Thoracic aorta (tissue), 2 donors: Measurements from ENCODE around the gene DOK1. TPM values are rescaled to one million over a fixed set of nuclear protein-coding genes. Genes with fewer than 3 reads are reported as not detected.

Source experiments
- ATAC-seq: fragments of 150-250 bp; one replicate; pipeline ENCODE4 v1.8.0; 2017; ENCODE audit warnings: low read depth; ENCODE audit not compliant: insufficient number of reproducible peaks, low FRiP score
- DNase-seq: peaks from one replicate; pipeline ENCODE4 v3.0.0-alpha.2; 2020; ENCODE audit warnings: low spot score
- H3K27ac ChIP-seq, 2 donors: fragments of 200-600 bp; sonication (generic); 1 replicate in 1 of 2; 2 replicates in 1 of 2; pipeline ENCODE4 v1.5.1; 2016; ENCODE audit warnings: mild to moderate bottlenecking in 2 of 2, moderate library complexity in 2 of 2
- H3K27me3 ChIP-seq: fragments of 200-600 bp; sonication (generic); replicated peaks from 2 replicates; pipeline ENCODE4 v1.6.0; 2016; ENCODE audit warnings: mild to moderate bottlenecking; ENCODE audit not compliant: insufficient read depth
- H3K36me3 ChIP-seq: fragments of 200-600 bp; sonication (generic); one replicate; pipeline ENCODE4 v1.5.1; 2016
- H3K4me1 ChIP-seq, 2 donors: fragments of 200-600 bp; sonication (generic); 1 replicate in 1 of 2; 2 replicates in 1 of 2; pipeline versions ENCODE4 v1.5.1 to v1.6.0; 2016; ENCODE audit warnings: low read depth in 2 of 2, mild to moderate bottlenecking in 1 of 2; ENCODE audit not compliant: control insufficient read depth in 1 of 2
- H3K4me3 ChIP-seq: fragments of 200-600 bp; sonication (generic); 2 replicates; pipeline ENCODE4 v1.5.1; 2016; ENCODE audit warnings: mild to moderate bottlenecking
- H3K9me3 ChIP-seq: fragments of 200-600 bp; sonication (generic); 2 replicates; pipeline ENCODE4 v1.5.1; 2016
- total RNA-seq, 2 donors: library from RNA; depleted of rRNA; stranded (reverse); fragments of >200 nt; gene quantifications; one replicate each; pipeline versions ENCODE4 v1.1.0 to v1.2.3, GENCODE V29; 2016
- TF ChIP-seq, protein P1 (sequence below): fragments of 200-600 bp; sonication (generic); IDR thresholded peaks from one replicate; pipeline ENCODE4 v1.5.1; 2019; ENCODE audit warnings: antibody characterized with exemption

The DOK1 gene
- total RNA-seq, 2 donors from 2014 or later, result 17.6 to 23.1 TPM

DNA sequence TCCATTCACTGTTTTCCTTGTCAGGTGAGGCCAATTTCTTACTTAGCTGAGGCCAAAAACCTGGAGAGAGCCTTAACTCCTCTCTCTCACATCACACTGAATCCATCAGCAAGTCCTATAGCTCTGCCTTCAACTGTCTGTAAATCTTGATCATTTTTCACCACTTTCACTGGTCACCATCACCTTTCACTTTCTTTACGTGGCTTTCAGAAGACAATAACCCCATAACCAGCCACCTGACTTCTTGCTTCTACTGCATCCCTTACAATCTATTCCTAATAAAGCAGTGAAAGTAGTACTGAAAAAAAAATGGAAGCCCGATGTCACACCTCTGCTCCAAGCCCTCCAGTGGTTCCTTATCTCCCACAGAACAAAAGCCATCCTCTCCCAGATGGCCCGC is 8.5 kb upstream of the DOK1 start:
- TF ChIP-seq, protein P1, sequence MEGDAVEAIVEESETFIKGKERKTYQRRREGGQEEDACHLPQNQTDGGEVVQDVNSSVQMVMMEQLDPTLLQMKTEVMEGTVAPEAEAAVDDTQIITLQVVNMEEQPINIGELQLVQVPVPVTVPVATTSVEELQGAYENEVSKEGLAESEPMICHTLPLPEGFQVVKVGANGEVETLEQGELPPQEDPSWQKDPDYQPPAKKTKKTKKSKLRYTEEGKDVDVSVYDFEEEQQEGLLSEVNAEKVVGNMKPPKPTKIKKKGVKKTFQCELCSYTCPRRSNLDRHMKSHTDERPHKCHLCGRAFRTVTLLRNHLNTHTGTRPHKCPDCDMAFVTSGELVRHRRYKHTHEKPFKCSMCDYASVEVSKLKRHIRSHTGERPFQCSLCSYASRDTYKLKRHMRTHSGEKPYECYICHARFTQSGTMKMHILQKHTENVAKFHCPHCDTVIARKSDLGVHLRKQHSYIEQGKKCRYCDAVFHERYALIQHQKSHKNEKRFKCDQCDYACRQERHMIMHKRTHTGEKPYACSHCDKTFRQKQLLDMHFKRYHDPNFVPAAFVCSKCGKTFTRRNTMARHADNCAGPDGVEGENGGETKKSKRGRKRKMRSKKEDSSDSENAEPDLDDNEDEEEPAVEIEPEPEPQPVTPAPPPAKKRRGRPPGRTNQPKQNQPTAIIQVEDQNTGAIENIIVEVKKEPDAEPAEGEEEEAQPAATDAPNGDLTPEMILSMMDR, result no peak
- H3K27ac ChIP-seq, result no peak overlapping the region
- H3K9me3 ChIP-seq, result no peaks in the 10 kb centered on the region
- H3K4me1 ChIP-seq, result peaks cover 7 to 14% of the 10 kb centered on the region in 2 donors
- DNase-seq, result no peak
- no peak overlapping the region for H3K4me3 ChIP-seq
- H3K27me3 ChIP-seq, result no peaks in the 10 kb centered on the region
- ATAC-seq, result no peak
- no peaks in the 10 kb centered on the region for H3K36me3 ChIP-seq

DNA sequence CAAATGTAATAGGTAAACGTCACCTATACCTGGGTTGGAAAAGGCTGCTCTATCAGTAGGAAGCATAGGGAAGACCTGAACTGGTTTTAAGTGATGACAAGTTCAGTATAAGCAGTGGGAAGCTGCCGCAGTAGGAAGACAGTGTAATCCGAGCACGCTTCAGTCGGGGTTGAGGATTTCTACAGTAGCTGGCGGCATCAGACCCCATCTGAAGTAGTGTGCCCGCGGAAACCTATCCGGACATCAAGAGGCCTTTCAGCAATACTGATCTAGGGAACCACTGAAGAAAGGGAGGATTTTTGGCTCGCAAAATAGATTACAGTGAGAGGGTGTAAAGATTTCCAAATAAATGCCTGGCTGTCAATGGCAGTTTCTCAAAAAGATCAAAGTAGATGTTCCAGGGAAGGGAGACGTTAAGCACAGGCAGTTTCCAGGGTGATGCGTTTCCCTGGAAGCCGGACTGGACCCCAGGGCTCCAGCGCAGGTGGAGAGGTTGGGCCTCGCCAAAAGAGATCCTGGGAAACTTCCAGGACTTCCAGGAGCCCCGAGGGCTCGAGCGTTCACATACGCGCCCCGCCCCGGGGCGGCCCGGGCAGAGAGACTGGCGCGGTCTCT is 6.1 kb upstream of the DOK1 start:
- no peak for ATAC-seq
- H3K27ac ChIP-seq, result peak overlapping the region in 1 of 2 donors; percentile 41
- H3K4me1 ChIP-seq, result peaks cover 7 to 27% of the 10 kb centered on the region in 2 donors

DNA sequence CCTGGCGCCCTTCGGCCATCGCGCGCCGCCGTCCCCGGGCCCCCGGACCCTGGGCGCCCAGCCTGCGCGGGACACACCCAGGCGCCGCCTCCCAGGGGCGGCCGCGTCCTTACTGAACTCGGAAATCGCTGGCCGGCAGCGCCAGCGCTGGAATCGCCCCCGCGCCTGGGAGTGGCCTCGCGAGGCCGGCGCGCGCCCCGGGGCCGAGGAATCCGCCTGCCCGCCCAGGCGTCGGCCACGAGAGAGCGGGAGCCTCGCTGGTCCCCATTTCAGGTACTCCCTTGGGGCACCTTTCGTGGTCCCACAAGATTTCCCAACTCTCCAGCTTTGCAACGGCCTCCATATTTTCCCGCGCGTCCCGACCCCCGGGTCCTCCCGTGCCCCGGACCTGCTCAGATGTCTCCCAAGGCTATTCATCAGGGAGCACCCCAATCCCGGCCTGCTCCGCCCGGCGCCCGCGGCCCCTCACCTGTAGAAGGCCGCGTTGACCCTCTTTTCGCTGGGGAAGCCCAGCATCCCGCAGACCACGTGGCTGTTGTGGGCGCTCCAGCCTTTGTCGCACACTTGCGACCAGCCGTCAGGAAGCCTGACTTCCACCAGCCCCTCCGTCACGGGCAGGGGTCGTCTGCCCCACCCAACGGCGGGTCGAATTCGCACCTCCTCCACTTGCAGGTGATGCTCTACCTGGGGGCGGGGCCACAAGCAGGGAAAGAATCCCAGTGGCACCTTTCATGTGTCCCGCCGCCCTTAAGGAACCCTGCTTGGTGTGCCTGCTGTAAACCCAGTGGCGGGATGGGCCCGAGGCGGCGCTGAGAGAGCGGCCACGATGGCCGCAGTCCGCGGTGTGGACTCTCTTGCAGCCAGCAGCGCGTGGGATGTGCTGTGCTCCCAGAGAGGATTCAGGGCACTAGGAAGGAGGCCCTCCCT is 5.4 kb upstream of the DOK1 start:
- H3K27ac ChIP-seq, result peak overlapping the region in 1 of 2 donors; percentile 41
- TF ChIP-seq, protein P1, result no peak
- DNase-seq (no peak), ATAC-seq (no peak)
- H3K27me3 ChIP-seq, result no peaks in the 10 kb centered on the region
- no peaks in the 10 kb centered on the region for H3K36me3 ChIP-seq
- H3K4me3 ChIP-seq, result peak overlapping the region; percentile 88
- H3K9me3 ChIP-seq, result no peaks in the 10 kb centered on the region
- peaks cover 7 to 29% of the 10 kb centered on the region in 2 donors for H3K4me1 ChIP-seq

More for the DNA sequence above, 6.1 kb upstream of the DOK1 start:
- TF ChIP-seq, protein P1, result no peak
- DNase-seq, result no peak
- Histone ChIP-seq H3K4me3 (peak overlapping the region; percentile 88), H3K9me3 (no peaks in the 10 kb centered on the region), H3K27me3 (no peaks in the 10 kb centered on the region), H3K36me3 (no peaks in the 10 kb centered on the region)

DNA sequence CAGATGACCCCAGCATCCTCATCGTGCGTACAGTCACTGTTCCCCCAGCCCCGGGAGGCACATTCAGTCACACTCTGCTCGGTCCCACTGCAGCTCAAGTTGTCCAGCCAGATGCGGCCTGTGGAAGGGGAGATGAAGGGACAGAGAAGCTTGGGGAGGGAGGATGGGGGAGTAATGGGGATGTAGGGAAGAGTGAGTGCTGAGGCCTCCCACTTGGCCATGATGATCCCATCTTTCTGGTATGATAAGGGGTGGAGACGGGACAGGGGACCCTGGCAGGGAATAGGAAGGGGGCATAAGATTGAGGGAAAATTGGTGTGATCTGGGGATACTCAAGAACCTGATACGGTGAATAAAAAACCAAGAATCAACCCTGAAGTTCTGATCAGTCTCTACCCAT is 4.3 kb upstream of the DOK1 start:
- no peak overlapping the region for H3K27ac ChIP-seq

DNA sequence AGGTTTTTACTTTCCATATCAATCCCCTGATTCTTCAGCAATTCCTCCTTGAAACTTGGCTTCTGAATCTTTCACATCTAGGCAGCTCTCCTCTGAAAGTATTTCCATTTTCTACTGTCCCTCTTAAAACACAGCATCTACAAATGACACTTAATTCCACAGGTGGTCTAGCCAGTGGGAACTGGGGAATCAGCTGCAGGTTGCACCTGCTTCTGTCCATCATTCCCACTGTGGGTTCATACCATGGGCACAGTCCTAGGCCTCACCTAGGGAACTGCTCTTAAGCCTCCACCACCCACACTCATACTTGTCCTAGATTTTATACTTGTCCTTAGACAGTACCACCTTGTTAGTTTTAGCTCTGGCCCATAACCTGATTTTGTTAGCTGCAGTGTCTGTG is 3.0 kb upstream of the DOK1 start:
- DNase-seq (no peak), ATAC-seq (no peak)
- Histone ChIP-seq H3K27me3 (no peaks in the 10 kb centered on the region), H3K9me3 (no peaks in the 10 kb centered on the region), H3K4me3 (no peak overlapping the region), H3K27ac (no peak overlapping the region), H3K4me1 (peaks cover 7 to 29% of the 10 kb centered on the region in 2 donors), H3K36me3 (peaks cover 3% of the 10 kb centered on the region)
- TF ChIP-seq, protein P1, result no peak

More for the DNA sequence above, 4.3 kb upstream of the DOK1 start:
- TF ChIP-seq, protein P1, result no peak
- Histone ChIP-seq H3K4me1 (peaks cover 7 to 29% of the 10 kb centered on the region in 2 donors), H3K9me3 (no peaks in the 10 kb centered on the region), H3K4me3 (no peak overlapping the region), H3K27me3 (no peaks in the 10 kb centered on the region), H3K36me3 (no peaks in the 10 kb centered on the region)
- DNase-seq (no peak), ATAC-seq (no peak)
